ENCODE measurements around the gene KIF24.

DNA sequence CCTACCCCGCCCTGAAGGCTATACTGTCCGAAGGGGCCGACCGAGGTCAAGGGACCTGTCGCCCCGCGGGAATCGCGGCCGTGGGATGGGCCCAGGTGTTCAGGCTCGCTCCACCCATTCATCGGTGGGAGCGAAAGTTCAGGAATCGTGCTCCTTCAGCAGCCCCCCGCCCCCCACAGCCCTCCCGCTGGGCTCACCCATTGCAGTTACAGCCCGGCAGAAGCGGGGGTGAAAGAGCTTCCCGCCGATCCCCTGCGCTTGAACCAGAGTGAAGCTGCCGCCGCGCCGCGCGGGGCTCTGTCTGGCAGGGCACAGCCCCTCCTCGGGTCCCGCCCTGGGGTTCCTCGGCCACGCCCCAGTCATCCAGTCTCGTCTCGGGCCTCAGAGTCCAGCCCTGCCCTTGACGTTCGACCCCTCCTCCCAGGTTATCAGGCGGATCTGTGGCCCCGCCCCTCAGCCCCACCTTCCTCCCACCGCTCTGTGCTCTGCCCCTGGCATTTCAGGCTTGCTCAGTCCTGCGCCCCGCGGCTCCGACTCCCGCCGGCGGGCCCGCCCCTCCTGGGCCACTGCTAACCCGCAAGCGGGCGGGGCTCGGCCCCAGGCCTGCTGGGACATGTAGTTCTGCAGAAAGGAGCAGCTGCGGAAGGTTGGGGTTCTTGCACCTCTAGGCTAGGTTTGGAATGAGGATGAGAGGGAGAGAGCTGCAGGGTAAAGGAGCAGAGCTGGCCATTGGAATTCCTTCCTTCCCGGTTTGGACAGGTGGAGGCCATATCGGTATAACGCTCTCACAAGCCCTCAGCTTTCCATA, 47.7 kb upstream of the KIF24 start, which contains the start of gene MYORG:
- TF ChIP-seq, protein P1, sequence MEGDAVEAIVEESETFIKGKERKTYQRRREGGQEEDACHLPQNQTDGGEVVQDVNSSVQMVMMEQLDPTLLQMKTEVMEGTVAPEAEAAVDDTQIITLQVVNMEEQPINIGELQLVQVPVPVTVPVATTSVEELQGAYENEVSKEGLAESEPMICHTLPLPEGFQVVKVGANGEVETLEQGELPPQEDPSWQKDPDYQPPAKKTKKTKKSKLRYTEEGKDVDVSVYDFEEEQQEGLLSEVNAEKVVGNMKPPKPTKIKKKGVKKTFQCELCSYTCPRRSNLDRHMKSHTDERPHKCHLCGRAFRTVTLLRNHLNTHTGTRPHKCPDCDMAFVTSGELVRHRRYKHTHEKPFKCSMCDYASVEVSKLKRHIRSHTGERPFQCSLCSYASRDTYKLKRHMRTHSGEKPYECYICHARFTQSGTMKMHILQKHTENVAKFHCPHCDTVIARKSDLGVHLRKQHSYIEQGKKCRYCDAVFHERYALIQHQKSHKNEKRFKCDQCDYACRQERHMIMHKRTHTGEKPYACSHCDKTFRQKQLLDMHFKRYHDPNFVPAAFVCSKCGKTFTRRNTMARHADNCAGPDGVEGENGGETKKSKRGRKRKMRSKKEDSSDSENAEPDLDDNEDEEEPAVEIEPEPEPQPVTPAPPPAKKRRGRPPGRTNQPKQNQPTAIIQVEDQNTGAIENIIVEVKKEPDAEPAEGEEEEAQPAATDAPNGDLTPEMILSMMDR (IDR thresholded peaks at IDR 0.05): no peak
- peak; percentile 99 for TF ChIP-seq POLR2A (IDR thresholded peaks at IDR 0.05)
